H1 (cell line): ENCODE data around the gene SMAD1. TPM values are rescaled to one million over a fixed set of nuclear protein-coding genes. Genes with fewer than 3 reads are reported as not detected.

Experiments
- CTCF ChIA-PET: fragments of 300-600 bp; sonication (Branson Sonifier 250); formaldehyde crosslinking; loops from one replicate; lab custom pipeline; 2021; ENCODE audit not compliant: partially characterized antibody; lab: Charles Lee
- POLR2A ChIA-PET: fragments of 300-600 bp; sonication (Branson Sonifier 250); formaldehyde crosslinking; loops from one replicate; lab custom pipeline; 2021; ENCODE audit warnings: inconsistent platforms; ENCODE audit not compliant: partially characterized antibody; lab: Charles Lee
- DNase-seq, 2 experiments: peaks; one replicate each; pipeline versions ENCODE4 v3.0.0 to v3.0.0-alpha.2; 2010 to 2022; ENCODE audit warnings: low spot score in 2 of 2, low read depth in 1 of 2, mixed read lengths in 1 of 2
- FAIRE-seq: peaks from 2 replicates; lab custom pipeline; 2011; peaks lifted over from hg19 to GRCh38; lab: Jason Lieb, UNC
- H2AFZ ChIP-seq: 2 replicates; pipeline ENCODE4 v1.8.1; 2012; ENCODE audit warnings: low read length, inconsistent platforms
- H2AK5ac ChIP-seq: 2 replicates; pipeline ENCODE4 v1.6.1; 2013; ENCODE audit warnings: low read depth, low read length
- H2BK120ac ChIP-seq: replicated peaks from 2 replicates; pipeline ENCODE3; 2013; ENCODE audit warnings: low read depth, low read length, inconsistent platforms
- H2BK12ac ChIP-seq: 2 replicates; pipeline ENCODE4 v1.6.1; 2013; ENCODE audit warnings: low read depth, low read length
- H2BK15ac ChIP-seq: 2 replicates; pipeline ENCODE4 v1.6.1; 2013; ENCODE audit warnings: low read length
- H2BK20ac ChIP-seq: 2 replicates; pipeline ENCODE4 v1.6.1; 2013; ENCODE audit warnings: low read length
- H2BK5ac ChIP-seq: 2 replicates; pipeline ENCODE4 v1.6.1; 2013; ENCODE audit warnings: low read depth, low read length
- H3K14ac ChIP-seq: 2 replicates; pipeline ENCODE4 v1.6.1; 2013; ENCODE audit warnings: inconsistent platforms; ENCODE audit not compliant: insufficient read length
- H3K18ac ChIP-seq: 2 replicates; pipeline ENCODE4 v1.6.1; 2013; ENCODE audit warnings: low read length; ENCODE audit errors: extremely low read depth
- H3K23ac ChIP-seq: 2 replicates; pipeline ENCODE4 v1.6.1; 2013; ENCODE audit warnings: inconsistent platforms; ENCODE audit not compliant: insufficient read length
- H3K23me2 ChIP-seq: 2 replicates; pipeline ENCODE4 v1.6.1; 2013; ENCODE audit warnings: low read depth, low read length
- H3K27ac ChIP-seq: 2 replicates; pipeline ENCODE4 v1.6.1; 2011; ENCODE audit warnings: low read depth, low read length, inconsistent platforms
- H3K27me3 ChIP-seq, 4 experiments: replicated peaks in 1 of 4; 1 replicate in 1 of 4; 2 replicates in 3 of 4; pipeline versions ENCODE4 v1.6.1 to v1.8.1; 2011 to 2013; ENCODE audit warnings: low read length in 3 of 4, mild to moderate bottlenecking in 3 of 4, inconsistent platforms in 2 of 4, mixed read lengths in 2 of 4, moderate library complexity in 1 of 4; ENCODE audit not compliant: control insufficient read depth in 3 of 4, insufficient read depth in 3 of 4; ENCODE audit errors: extremely low read depth in 1 of 4
- H3K36me3 ChIP-seq, 4 experiments: 2 replicates each; pipeline versions ENCODE4 v1.6.1 to v1.8.1; 2011 to 2013; ENCODE audit warnings: mild to moderate bottlenecking in 4 of 4, low read length in 3 of 4, moderate library complexity in 2 of 4, control low read depth in 1 of 4, inconsistent platforms in 1 of 4; ENCODE audit not compliant: insufficient read depth in 4 of 4, control insufficient read depth in 2 of 4
- H3K4ac ChIP-seq: replicated peaks from 2 replicates; pipeline ENCODE3; 2013; ENCODE audit warnings: low read length, low read depth, mixed read lengths, inconsistent platforms; ENCODE audit not compliant: insufficient read length
- H3K4me1 ChIP-seq, 4 experiments: replicated peaks in 1 of 4; 1 replicate in 1 of 4; 2 replicates in 3 of 4; pipeline versions ENCODE4 v1.6.1 to v1.8.1; 2011 to 2013; ENCODE audit warnings: low read length in 3 of 4, inconsistent platforms in 2 of 4, mixed read lengths in 1 of 4; ENCODE audit not compliant: insufficient read depth in 4 of 4, control insufficient read depth in 3 of 4
- H3K4me2 ChIP-seq, 2 experiments: 2 replicates each; pipeline versions ENCODE4 v1.6.1 to v1.8.1; 2011 to 2013; ENCODE audit warnings: low read depth in 2 of 2, low read length in 2 of 2, control low read depth in 1 of 2, inconsistent platforms in 1 of 2, mild to moderate bottlenecking in 1 of 2; ENCODE audit not compliant: insufficient read depth in 1 of 2
- H3K4me3 ChIP-seq, 4 experiments: fragments of 200-600, 300-600 bp in 1 of 4; sonication (generic), shearing (Covaris generic), sonication (Bioruptor Twin) in 1 of 4; 2 replicates each; pipeline versions ENCODE4 v1.5.1 to v1.8.1; 2011 to 2016; ENCODE audit warnings: low read length in 4 of 4, low read depth in 3 of 4, control low read depth in 2 of 4, inconsistent platforms in 2 of 4, mild to moderate bottlenecking in 2 of 4, mixed read lengths in 1 of 4, moderate library complexity in 1 of 4; ENCODE audit not compliant: insufficient read depth in 2 of 4; ENCODE audit errors: extremely low read depth in 1 of 4
- H3K56ac ChIP-seq: replicated peaks from 2 replicates; pipeline ENCODE3; 2013; ENCODE audit warnings: low read depth, mild to moderate bottlenecking, mixed read lengths, low read length, inconsistent platforms; ENCODE audit not compliant: insufficient read length
- H3K79me1 ChIP-seq: 2 replicates; pipeline ENCODE4 v1.6.1; 2013; ENCODE audit warnings: low read depth, low read length, control low read depth
- H3K79me2 ChIP-seq, 2 experiments: 2 replicates each; pipeline versions ENCODE4 v1.6.1 to v1.8.1; 2012 to 2013; ENCODE audit warnings: low read length in 2 of 2, mild to moderate bottlenecking in 2 of 2, inconsistent platforms in 1 of 2; ENCODE audit not compliant: insufficient read depth in 2 of 2, control insufficient read depth in 1 of 2
- H3K9ac ChIP-seq, 4 experiments: replicated peaks in 1 of 4; 1 replicate in 1 of 4; 2 replicates in 3 of 4; pipeline versions ENCODE4 v1.6.1 to v1.8.1; 2011 to 2013; ENCODE audit warnings: low read depth in 3 of 4, low read length in 3 of 4, control low read depth in 2 of 4, mild to moderate bottlenecking in 2 of 4, moderate library complexity in 2 of 4, inconsistent platforms in 1 of 4; ENCODE audit errors: extremely low read depth in 1 of 4
- H3K9me3 ChIP-seq, 2 experiments: 2 replicates each; pipeline versions ENCODE4 v1.6.1 to v1.8.1; 2012 to 2013; ENCODE audit warnings: mild to moderate bottlenecking in 2 of 2, moderate library complexity in 2 of 2, control low read depth in 1 of 2, inconsistent platforms in 1 of 2, low read depth in 1 of 2, low read length in 1 of 2, mixed read lengths in 1 of 2; ENCODE audit not compliant: insufficient read depth in 2 of 2
- H4K20me1 ChIP-seq, 2 experiments: replicated peaks in 1 of 2; 2 replicates each; pipeline versions ENCODE3 to v1.8.1; 2011 to 2013; ENCODE audit warnings: inconsistent platforms in 2 of 2, low read length in 2 of 2, mild to moderate bottlenecking in 1 of 2; ENCODE audit not compliant: insufficient read depth in 2 of 2, control insufficient read depth in 1 of 2
- H4K5ac ChIP-seq: 2 replicates; pipeline ENCODE4 v1.6.1; 2013; ENCODE audit warnings: low read length, low read depth, mixed read lengths, inconsistent platforms; ENCODE audit not compliant: insufficient read length
- H4K8ac ChIP-seq: 2 replicates; pipeline ENCODE4 v1.8.0; 2013; ENCODE audit warnings: mild to moderate bottlenecking, moderate library complexity, low read length, inconsistent platforms; ENCODE audit not compliant: insufficient read depth; ENCODE audit errors: extremely low read depth
- H4K91ac ChIP-seq: replicated peaks from 2 replicates; pipeline ENCODE3; 2013; ENCODE audit warnings: low read length, mixed read lengths, inconsistent platforms; ENCODE audit not compliant: insufficient read length
- ASH2L ChIP-seq: fragments of 200-600, 300-600 bp; sonication (generic); IDR thresholded peaks from one replicate; pipeline ENCODE4 v1.7.1; 2017; ENCODE audit warnings: low read length
- CBX5 ChIP-seq: fragments of 300-800, 300-1000 bp; sonication (generic); IDR thresholded peaks from 2 replicates; pipeline ENCODE4 v1.7.1; 2016; ENCODE audit warnings: antibody characterized with exemption, low read length, low read depth
- CBX8 ChIP-seq: fragments of 300-800, 300-1000 bp; sonication (generic); IDR thresholded peaks from 2 replicates; pipeline ENCODE4 v1.7.1; 2016; ENCODE audit warnings: low read depth, low read length, borderline replicate concordance
- CTBP2 ChIP-seq: IDR thresholded peaks from 2 replicates; pipeline ENCODE4 v1.7.0; 2011; ENCODE audit warnings: borderline replicate concordance, mild to moderate bottlenecking, moderate library complexity, mixed read lengths, low read length; ENCODE audit not compliant: insufficient read depth, insufficient read length
- GABPA ChIP-seq: IDR thresholded peaks from 2 replicates; pipeline ENCODE4 v1.6.1; 2011; ENCODE audit warnings: mild to moderate bottlenecking, low read length, moderate library complexity, borderline replicate concordance; ENCODE audit not compliant: insufficient read depth
- GTF2F1 ChIP-seq: IDR thresholded peaks from 2 replicates; pipeline ENCODE4 v1.6.1; 2012; ENCODE audit warnings: low read depth, low read length, improper control_type of control experiment, borderline replicate concordance
- NRF1 ChIP-seq: IDR thresholded peaks from 2 replicates; pipeline ENCODE4 v1.6.1; 2011; ENCODE audit warnings: mild to moderate bottlenecking, low read depth, low read length, improper control_type of control experiment
- PHF8 ChIP-seq: fragments of 200-600 bp; sonication (generic); conservative IDR thresholded peaks from 2 replicates; pipeline ENCODE4 v1.7.1; 2012; ENCODE audit warnings: low read depth, mild to moderate bottlenecking, inconsistent platforms, low read length, moderate library complexity
- SIN3A ChIP-seq, 2 experiments: IDR thresholded peaks in 1 of 2; conservative IDR thresholded peaks in 1 of 2; 2 replicates each; pipeline ENCODE4 v1.6.1; 2011 to 2012; ENCODE audit warnings: low read length in 2 of 2, improper control_type of control experiment in 1 of 2, low read depth in 1 of 2, mild to moderate bottlenecking in 1 of 2
- SP1 ChIP-seq: IDR thresholded peaks from 2 replicates; pipeline ENCODE4 v1.6.1; 2011; ENCODE audit warnings: low read depth, low read length
- SP4 ChIP-seq: IDR thresholded peaks from 2 replicates; pipeline ENCODE4 v1.6.1; 2012; ENCODE audit warnings: low read length, inconsistent platforms
- WGBS, 2 experiments: shearing (Covaris generic) in 1 of 2; methylation state at CpG; one replicate each; pipeline versions ENCODE4 v1.1.6 to v1.1.7; 2013 to 2015; ENCODE audit warnings: low lambda C conversion rate in 2 of 2, mixed read lengths in 2 of 2, inconsistent platforms in 1 of 2, low coverage in 1 of 2, missing lambda C conversion rate in 1 of 2; ENCODE audit not compliant: insufficient replicate concordance in 2 of 2, insufficient coverage in 1 of 2, insufficient read length in 1 of 2; ENCODE audit errors: extremely low coverage in 1 of 2, missing lambda C conversion rate in 1 of 2; 5-methylcytosine and 5-hydroxymethylcytosine counted together
- polyA plus RNA-seq, 7 experiments: library from polyadenylated mRNA; depleted of rRNA in 3 of 7; stranded (reverse) in 5 of 7; unstranded in 2 of 7; fragments of >200 nt in 5 of 7; fragments of 200-250 nt in 2 of 7; gene quantifications; 1 replicate in 5 of 7; 2 replicates in 1 of 7; 4 replicates in 1 of 7; pipeline versions ENCODE4 v1.2.1 to v1.2.3, GENCODE V29; 2011 to 2013; ENCODE audit warnings: missing spikeins in 2 of 7, mixed read lengths in 2 of 7
- total RNA-seq: library from RNA; stranded (reverse); fragmentation: NEBNext Ultra II Directional; extraction: Animal tissue kit (Norgen Biotek cat#: 25700); gene quantifications from 2 replicates; pipeline ENCODE4 v1.2.1, GENCODE V29; 2021

The SMAD1 gene
- total and polyA plus RNA-seq, 2 of the 8 experiments (the other 6 are each of a cell fraction or from before 2014, with no cell fraction given): 22.6 to 25.3 TPM

DNA sequence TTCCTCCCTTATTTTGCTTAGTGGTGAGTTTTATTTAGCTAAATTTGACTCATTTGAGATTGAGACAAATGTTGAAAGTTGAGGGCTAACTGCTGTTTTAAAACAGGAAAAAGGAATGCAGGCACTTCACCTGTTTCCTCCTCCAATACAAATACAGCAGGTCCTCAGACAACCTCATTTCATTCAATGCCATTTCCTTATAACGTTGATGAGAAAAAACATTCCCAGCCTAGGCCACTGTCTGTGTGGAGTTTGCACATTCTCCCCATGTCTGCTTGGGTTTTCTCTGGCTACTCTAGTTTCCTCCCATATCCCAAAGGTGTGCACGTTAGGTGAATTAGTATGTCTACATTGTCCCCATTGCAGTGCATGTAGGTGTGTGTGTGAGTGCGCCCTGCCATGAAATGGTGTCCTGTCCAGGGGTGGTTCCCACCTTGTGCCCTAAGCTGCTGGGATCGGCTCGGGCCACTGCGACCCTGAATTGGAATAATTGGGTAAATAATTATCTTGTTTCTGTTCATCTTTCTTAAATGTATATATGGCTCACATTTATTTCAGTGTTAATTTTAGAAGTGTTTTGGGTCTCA is 21.9 kb downstream of the SMAD1 start:
- peaks cover 0 to 8% (median 0%) of the 10 kb centered on the region in 4 experiments; a peak in 2 of 7 replicates for H3K4me1 ChIP-seq
- H3K9me3 ChIP-seq: no peaks in the 10 kb centered on the region
- no peak overlapping the region for H3K4ac ChIP-seq
- FAIRE-seq (no peak), DNase-seq (no peak)
- no peak overlapping the region for H2AFZ ChIP-seq
- peaks cover 3% of the 10 kb centered on the region; the same call in 1 of the 2 replicates for H3K79me1 ChIP-seq
- no peak overlapping the region for H4K91ac ChIP-seq
- CTCF ChIA-PET: interaction anchor here (1.1 kb wide), 1 partner anchor 18 kb away, joined by 3 read pairs; no protein-coding TSS in a partner anchor
- 93% methylated on average over 6 of the region's 6 CpGs; no CpG with 5 or more reads in 1 of the 2 experiments for WGBS, 2 experiments
- no peak overlapping the region for H3K4me3 ChIP-seq
- H2BK120ac ChIP-seq: no peak overlapping the region
- H4K20me1 ChIP-seq: peaks cover 0 to 2% of the 10 kb centered on the region in 2 experiments
- no peak overlapping the region for H3K56ac ChIP-seq
- H4K8ac ChIP-seq: no peak overlapping the region
- H4K5ac ChIP-seq: no peak overlapping the region
- no peaks in the 10 kb centered on the region for H3K23me2 ChIP-seq
- H2BK20ac ChIP-seq: no peak overlapping the region
- no peak overlapping the region for H2BK12ac ChIP-seq
- no peak overlapping the region for H3K23ac ChIP-seq
- H2BK5ac ChIP-seq: no peak overlapping the region
- no peak overlapping the region for H2AK5ac ChIP-seq
- H3K27ac ChIP-seq: no peak overlapping the region
- H3K14ac ChIP-seq: no peak overlapping the region
- H3K4me2 ChIP-seq: no peak overlapping the region
- H3K79me2 ChIP-seq: peaks cover 0 to 65% of the 10 kb centered on the region in 2 experiments; a peak in 2 of 4 replicates
- POLR2A ChIA-PET: no interaction called here
- H2BK15ac ChIP-seq: no peak overlapping the region
- H3K9ac ChIP-seq: no peak overlapping the region
- H3K36me3 ChIP-seq: no peaks in the 10 kb centered on the region
- H3K18ac ChIP-seq: no peak overlapping the region
- no peaks in the 10 kb centered on the region for H3K27me3 ChIP-seq
- no peak for TF ChIP-seq NRF1
- TF ChIP-seq SP1: no peak
- no peak for TF ChIP-seq PHF8
- no peak for TF ChIP-seq SIN3A (conservative IDR thresholded peaks at IDR 0.05 in 1 of 2, IDR thresholded peaks at IDR 0.05 in 1 of 2; ENCODE audit: low read depth in 1 of 2, low read length in 2 of 2)
- no peak for TF ChIP-seq CBX8
- no peak for TF ChIP-seq CBX5
- TF ChIP-seq SP4: no peak
- no peak for TF ChIP-seq ASH2L
- no peak for TF ChIP-seq GTF2F1
- TF ChIP-seq GABPA: no peak
- no peak for TF ChIP-seq CTBP2
